ENCODE results near the gene TMEM222. TPM values are rescaled to one million over a fixed set of nuclear protein-coding genes. Genes with fewer than 3 reads are reported as not detected.
A peak's percentile ranks its signal among the peaks of the same experiment; 100 is the strongest.

The TMEM222 gene
- total RNA-seq, 1 donor from 2014 or later = 19.4 TPM

- H3K36me3 ChIP-seq = peaks cover 96% of the 10 kb centered on the region
- no peaks in the 10 kb centered on the region for H3K27me3 ChIP-seq (ENCODE audit: low read depth)
- peak overlapping the region; percentile 15 for H3K27ac ChIP-seq (replicated peaks)
- H3K9me3 ChIP-seq (replicated peaks) = no peaks in the 10 kb centered on the region
- peak; percentile 98 for TF ChIP-seq CTCF (IDR thresholded peaks at IDR 0.05; ENCODE audit: borderline replicate concordance)
- peaks cover 32% of the 10 kb centered on the region for H3K4me1 ChIP-seq
- DNase-seq = peak; percentile 76
- intact Hi-C loops (cut with micrococcal nuclease) = no loop called here
- no peak overlapping the region for H3K4me3 ChIP-seq
Observed at GRCh38 chr1:27357281-27358037, 35.5 kb downstream of the TMEM222 start.

GRCh38 chr1:27358038-27358927, 36.3 kb downstream of the TMEM222 start:
- no peak for DNase-seq
- Histone ChIP-seq H3K27me3 (ENCODE audit: low read depth) (no peaks in the 10 kb centered on the region), H3K9me3 (replicated peaks) (no peaks in the 10 kb centered on the region), H3K27ac (replicated peaks) (no peak overlapping the region), H3K36me3 (peaks cover 100% of the 10 kb centered on the region), H3K4me1 (peaks cover 33% of the 10 kb centered on the region), H3K4me3 (no peak overlapping the region)
- TF ChIP-seq CTCF (IDR thresholded peaks at IDR 0.05; ENCODE audit: borderline replicate concordance) = no peak
- intact Hi-C loops (cut with micrococcal nuclease) = no loop called here

- no peak overlapping the region for H3K4me3 ChIP-seq
- intact Hi-C loops (cut with micrococcal nuclease) = no loop called here
- H3K27me3 ChIP-seq (ENCODE audit: low read depth) = no peaks in the 10 kb centered on the region
- no peak for TF ChIP-seq CTCF (IDR thresholded peaks at IDR 0.05; ENCODE audit: borderline replicate concordance)
- no peak for DNase-seq
- peaks cover 100% of the 10 kb centered on the region for H3K36me3 ChIP-seq
- no peak overlapping the region for H3K27ac ChIP-seq (replicated peaks)
- H3K9me3 ChIP-seq (replicated peaks) = no peaks in the 10 kb centered on the region
- peaks cover 40% of the 10 kb centered on the region for H3K4me1 ChIP-seq
Observed at GRCh38 chr1:27358928-27359313, 37.0 kb downstream of the TMEM222 start.

- Histone ChIP-seq H3K27me3 (ENCODE audit: low read depth) (no peaks in the 10 kb centered on the region), H3K9me3 (replicated peaks) (no peaks in the 10 kb centered on the region), H3K27ac (replicated peaks) (no peak overlapping the region), H3K36me3 (peaks cover 100% of the 10 kb centered on the region), H3K4me3 (peak overlapping the region; percentile 59), H3K4me1 (peaks cover 48% of the 10 kb centered on the region)
- TF ChIP-seq CTCF (IDR thresholded peaks at IDR 0.05; ENCODE audit: borderline replicate concordance) = no peak
- DNase-seq = no peak
- intact Hi-C loops (cut with micrococcal nuclease) = no loop called here
Observed at GRCh38 chr1:27359822-27360158, 37.8 kb downstream of the TMEM222 start.

- Histone ChIP-seq H3K9me3 (replicated peaks) (no peaks in the 10 kb centered on the region), H3K4me1 (peaks cover 54% of the 10 kb centered on the region), H3K4me3 (peak overlapping the region; percentile 59), H3K27ac (replicated peaks) (no peak overlapping the region), H3K27me3 (ENCODE audit: low read depth) (no peaks in the 10 kb centered on the region), H3K36me3 (peaks cover 98% of the 10 kb centered on the region)
- no peak for TF ChIP-seq CTCF (IDR thresholded peaks at IDR 0.05; ENCODE audit: borderline replicate concordance)
- no peak for DNase-seq
- intact Hi-C loops (cut with micrococcal nuclease) = no loop called here
Observed at GRCh38 chr1:27360159-27361043, 38.4 kb downstream of the TMEM222 start.

Measured in left ventricle myocardium inferior (tissue), 1 donor.